Upper lobe of right lung (tissue), 1 donor: ENCODE data around the gene SRRD. TPM values are rescaled to one million over a fixed set of nuclear protein-coding genes. Genes with fewer than 3 reads are reported as not detected.

Source experiments
- ATAC-seq: fragments of 200-7000 bp; cut with Tn5 transposase; one replicate; pipeline ENCODE4 v1.9.1; 2020; ENCODE audit warnings: mild to moderate bottlenecking, moderate library complexity
- DNase-seq: peaks from one replicate; pipeline ENCODE4 v3.0.0-alpha.2; 2020
- H3K27ac ChIP-seq: fragments of 200-600 bp; one replicate; pipeline ENCODE4 v1.8.0; 2022
- H3K27me3 ChIP-seq: fragments of 200-600 bp; one replicate; pipeline ENCODE4 v1.8.0; 2022; ENCODE audit warnings: mild to moderate bottlenecking
- H3K36me3 ChIP-seq: fragments of 200-600 bp; one replicate; pipeline ENCODE4 v1.8.0; 2022
- H3K4me1 ChIP-seq: fragments of 200-600 bp; one replicate; pipeline ENCODE4 v1.8.0; 2022
- H3K4me3 ChIP-seq: fragments of 200-600 bp; one replicate; pipeline ENCODE4 v1.8.0; 2022; ENCODE audit warnings: mild to moderate bottlenecking
- H3K9me3 ChIP-seq: fragments of 200-600 bp; one replicate; pipeline ENCODE4 v1.8.0; 2022
- CTCF ChIP-seq: fragments of 200-600 bp; IDR thresholded peaks from one replicate; pipeline ENCODE4 v1.8.0; 2022; ENCODE audit warnings: antibody characterized with exemption
- intact Hi-C: fragments of 100-400 bp; cut with DNase I; formaldehyde crosslinking; loops from one replicate; pipeline ENCODE4 v1.11.0; 2022
- total RNA-seq: library from RNA; stranded (reverse); fragmentation: NEBNext Ultra II Directional; extraction: Animal tissue kit (Norgen Biotek cat#: 25700); gene quantifications from one replicate; pipeline ENCODE4 v1.2.1, GENCODE V29; 2021
- donor health status: DM: no; HTN: yes; CAD: no; lungs with severe emphysema.

Gene SRRD
- total RNA-seq, 1 donor from 2014 or later, result 14.6 TPM

- peaks cover 88% of the 10 kb centered on the region for H3K36me3 ChIP-seq
- H3K4me1 ChIP-seq, result no peaks in the 10 kb centered on the region
- H3K9me3 ChIP-seq, result no peaks in the 10 kb centered on the region
- ATAC-seq (peak; percentile 80), DNase-seq (no peak)
- no peak overlapping the region for H3K27ac ChIP-seq
- H3K4me3 ChIP-seq, result no peak overlapping the region
- intact Hi-C loops, result no loop called here
- no peaks in the 10 kb centered on the region for H3K27me3 ChIP-seq
- peak; percentile 69 for TF ChIP-seq CTCF
These were observed 22.4 kb upstream of the SRRD start for GRCh38 chr22:26461188-26461810.

GRCh38 chr22:26462051-26462450, 21.6 kb upstream of the SRRD start:
- intact Hi-C loops, result no loop called here
- peaks cover 89% of the 10 kb centered on the region for H3K36me3 ChIP-seq

DNA sequence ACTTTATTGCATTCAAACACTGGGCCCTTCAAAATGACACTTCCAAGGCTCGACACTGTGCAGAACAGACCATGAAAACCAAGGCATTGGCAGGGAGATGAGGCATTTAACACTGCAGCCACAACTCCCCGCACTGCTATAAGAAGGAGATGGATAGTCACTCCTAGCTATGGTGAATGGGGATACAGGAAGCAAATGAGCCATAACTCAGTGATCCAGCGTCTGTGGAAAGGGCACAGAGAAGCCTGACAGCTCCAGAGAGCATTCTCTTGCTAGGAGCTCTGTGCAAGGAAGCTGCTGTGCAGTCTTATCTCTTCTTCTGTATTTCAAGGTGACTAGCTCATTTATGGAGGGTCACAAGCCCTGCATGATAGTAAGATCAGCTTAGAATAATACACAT, 21.0 kb upstream of the SRRD start:
- intact Hi-C loops, result no loop called here
- no peaks in the 10 kb centered on the region for H3K9me3 ChIP-seq
- TF ChIP-seq CTCF, result no peak
- H3K27me3 ChIP-seq, result no peaks in the 10 kb centered on the region
- H3K27ac ChIP-seq, result no peak overlapping the region
- no peaks in the 10 kb centered on the region for H3K4me1 ChIP-seq
- no peak overlapping the region for H3K4me3 ChIP-seq
- ATAC-seq, result no peak
- DNase-seq, result no peak
- peaks cover 89% of the 10 kb centered on the region for H3K36me3 ChIP-seq

More at GRCh38 chr22:26462051-26462450, 21.6 kb upstream of the SRRD start:
- Histone ChIP-seq H3K27ac (no peak overlapping the region), H3K4me1 (no peaks in the 10 kb centered on the region), H3K4me3 (no peak overlapping the region), H3K9me3 (no peaks in the 10 kb centered on the region), H3K27me3 (no peaks in the 10 kb centered on the region)
- DNase-seq (no peak), ATAC-seq (no peak)
- no peak for TF ChIP-seq CTCF

- no peaks in the 10 kb centered on the region for H3K9me3 ChIP-seq
- no peaks in the 10 kb centered on the region for H3K27me3 ChIP-seq
- intact Hi-C loops, result no loop called here
- H3K36me3 ChIP-seq, result peaks cover 89% of the 10 kb centered on the region
- H3K27ac ChIP-seq, result no peak overlapping the region
- H3K4me1 ChIP-seq, result no peaks in the 10 kb centered on the region
- H3K4me3 ChIP-seq, result no peak overlapping the region
- no peak for TF ChIP-seq CTCF
- no peak for DNase-seq
- ATAC-seq, result no peak
These were observed 20.5 kb upstream of the SRRD start for GRCh38 chr22:26463101-26463661.

DNA sequence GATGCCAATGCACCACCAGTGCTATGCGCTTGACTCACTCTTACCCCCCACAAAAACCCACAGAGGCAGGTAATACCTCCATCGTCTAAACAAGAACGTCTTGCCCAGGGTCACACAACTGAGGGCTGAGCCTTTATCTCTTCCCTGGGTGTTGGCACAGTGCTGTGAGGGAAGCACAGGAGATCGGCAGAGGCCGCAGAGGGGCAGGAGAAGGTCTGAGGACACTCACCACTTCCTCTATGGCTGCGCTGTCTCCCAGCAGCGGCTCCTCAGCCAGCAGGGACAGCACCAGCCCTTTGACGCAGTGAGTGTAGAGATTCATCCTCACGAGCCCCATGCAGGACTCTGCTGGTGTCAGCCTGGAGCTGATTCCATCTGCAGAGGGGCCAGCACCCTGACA, 20.0 kb upstream of the SRRD start:
- TF ChIP-seq CTCF, result no peak
- Histone ChIP-seq H3K36me3 (peaks cover 91% of the 10 kb centered on the region), H3K9me3 (no peaks in the 10 kb centered on the region), H3K27me3 (no peaks in the 10 kb centered on the region), H3K4me3 (no peak overlapping the region), H3K27ac (no peak overlapping the region), H3K4me1 (no peaks in the 10 kb centered on the region)
- intact Hi-C loops, result no loop called here
- ATAC-seq (peak; percentile 22), DNase-seq (no peak)

- H3K27me3 ChIP-seq, result no peaks in the 10 kb centered on the region
- H3K36me3 ChIP-seq, result peaks cover 91% of the 10 kb centered on the region
- no peak overlapping the region for H3K27ac ChIP-seq
- no peak for TF ChIP-seq CTCF
- H3K9me3 ChIP-seq, result no peaks in the 10 kb centered on the region
- H3K4me3 ChIP-seq, result no peak overlapping the region
- ATAC-seq, result no peak
- intact Hi-C loops, result no loop called here
- DNase-seq, result no peak
- no peaks in the 10 kb centered on the region for H3K4me1 ChIP-seq
These were observed 19.4 kb upstream of the SRRD start for GRCh38 chr22:26464312-26464711.
